HL-60 (cell line): ENCODE data around the gene STARD9.

ENCODE experiments used
- DNase-seq, 2 experiments: peaks; one replicate each; pipeline ENCODE4 v3.0.0-alpha.2; 2010 to 2020; ENCODE audit warnings: low read depth in 1 of 2, low spot score in 1 of 2
- H3K27ac ChIP-seq: fragments of 250-450 bp; sonication (Bioruptor Pico); replicated peaks from 2 replicates; pipeline ENCODE4 v1.5.1; 2020; ENCODE audit warnings: mild to moderate bottlenecking, moderate library complexity
- H3K27me3 ChIP-seq: fragments of 250-450 bp; sonication (Bioruptor Pico); 2 replicates; pipeline ENCODE4 v1.5.1; 2021; ENCODE audit warnings: mild to moderate bottlenecking, moderate library complexity; ENCODE audit not compliant: insufficient read depth, poor library complexity, severe bottlenecking
- H3K4me3 ChIP-seq: replicated peaks from 2 replicates; pipeline ENCODE4 v1.5.1; 2011; ENCODE audit warnings: mild to moderate bottlenecking, control low read depth, low read length; ENCODE audit not compliant: insufficient read depth
- CTCF ChIP-seq: IDR thresholded peaks from one replicate; pipeline ENCODE4 v1.5.1; 2011; ENCODE audit warnings: low read length, control low read depth, inconsistent platforms; ENCODE audit not compliant: insufficient read depth
- GABPA ChIP-seq: IDR thresholded peaks from 2 replicates; pipeline ENCODE4 v1.6.1; 2012; ENCODE audit warnings: low read depth
- POLR2AphosphoS5 ChIP-seq: IDR thresholded peaks from 2 replicates; pipeline ENCODE4 v1.6.1; 2012; ENCODE audit warnings: low read depth
- REST ChIP-seq: IDR thresholded peaks from 2 replicates; pipeline ENCODE4 v1.6.1; 2012; ENCODE audit warnings: low read depth; ENCODE audit not compliant: insufficient replicate concordance
- SPI1 ChIP-seq: IDR thresholded peaks from 2 replicates; pipeline ENCODE4 v1.6.1; 2012; ENCODE audit warnings: low read depth, mild to moderate bottlenecking, borderline replicate concordance

The STARD9 gene

GRCh38 chr15:42721916-42722315, 146.5 kb downstream of the STARD9 start:
- no peak for TF ChIP-seq REST
- TF ChIP-seq SPI1, result no peak
- no peak for TF ChIP-seq CTCF
- no peak for TF ChIP-seq GABPA
- TF ChIP-seq POLR2AphosphoS5, result no peak
- no peak for DNase-seq
- Histone ChIP-seq H3K27ac (no peak overlapping the region), H3K4me3 (no peak overlapping the region), H3K27me3 (no peaks in the 10 kb centered on the region)

- no peak for TF ChIP-seq CTCF
- TF ChIP-seq POLR2AphosphoS5, result no peak
- no peak for TF ChIP-seq GABPA
- TF ChIP-seq REST, result no peak
- no peak for TF ChIP-seq SPI1
- H3K4me3 ChIP-seq, result no peak overlapping the region
- H3K27me3 ChIP-seq, result no peaks in the 10 kb centered on the region
- DNase-seq, result no peak
- no peak overlapping the region for H3K27ac ChIP-seq
Measured at GRCh38 chr15:42723068-42723467, 147.7 kb downstream of the STARD9 start.

GRCh38 chr15:42724276-42724675, 148.9 kb downstream of the STARD9 start:
- no peak overlapping the region for H3K4me3 ChIP-seq
- TF ChIP-seq POLR2AphosphoS5, result no peak
- TF ChIP-seq CTCF, result no peak
- no peak for TF ChIP-seq SPI1
- no peak for TF ChIP-seq GABPA
- TF ChIP-seq REST, result no peak
- no peak for DNase-seq
- no peaks in the 10 kb centered on the region for H3K27me3 ChIP-seq
- no peak overlapping the region for H3K27ac ChIP-seq
